ENCODE data around the gene MELTF. TPM values are rescaled to one million over a fixed set of nuclear protein-coding genes. Genes with fewer than 3 reads are reported as not detected.
A peak's percentile ranks its signal among the peaks of the same experiment; 100 is the strongest.

The MELTF gene
- total and polyA plus RNA-seq, 9 of the 15 experiments (the other 6 are each of a cell fraction or from before 2014, with no cell fraction given): 0.35 to 10.5 (median 4.5) TPM

DNA sequence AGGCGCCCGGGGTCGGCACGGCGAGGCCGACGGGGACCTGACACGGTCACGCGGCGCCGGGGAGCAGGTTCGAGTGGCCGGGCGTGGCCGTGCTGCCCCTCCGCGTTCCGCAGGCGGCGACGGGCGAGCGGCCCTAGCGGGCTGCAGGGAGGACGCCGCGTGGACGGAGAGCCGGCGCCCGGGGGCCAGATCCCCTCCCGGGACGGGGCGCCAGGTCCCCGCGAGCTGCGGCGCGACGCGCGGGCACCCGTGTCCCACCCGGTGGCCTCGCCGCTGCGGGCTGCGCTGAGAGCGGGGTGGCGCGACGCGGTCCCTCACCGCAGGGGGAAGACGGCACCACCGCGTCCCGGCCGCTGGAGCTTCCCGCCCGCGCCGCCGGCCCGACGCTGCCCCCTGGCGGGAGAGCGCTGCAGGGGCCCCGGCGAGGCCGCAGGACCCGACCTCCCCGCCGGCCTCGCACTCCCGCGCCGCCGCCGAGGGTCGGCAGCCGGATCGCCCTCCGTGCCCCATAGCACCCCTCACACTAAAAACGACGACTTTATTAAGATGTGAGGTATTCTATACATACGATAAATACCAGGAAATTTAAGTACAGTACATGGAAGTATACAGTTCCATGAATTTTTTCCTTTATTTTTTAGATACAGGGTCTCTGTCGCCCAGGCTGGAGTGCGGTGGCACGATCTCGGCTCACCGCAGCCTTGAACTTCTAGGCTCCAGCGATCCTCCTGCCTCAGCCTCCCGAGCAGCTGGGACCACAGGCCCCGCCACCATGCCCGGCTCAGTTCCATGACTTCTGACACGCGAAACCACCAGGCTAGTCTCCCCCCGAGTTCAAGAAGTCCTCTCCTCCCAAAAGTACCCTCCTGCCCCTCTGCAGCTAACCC is 59.7 kb downstream of the MELTF start (continued):
- TF ChIP-seq MYNN (IDR thresholded peaks at IDR 0.05) (no peak), MYNN (CRISPR knock-in tag; IDR thresholded peaks at IDR 0.05) (no peak), SRSF1 (IDR thresholded peaks at IDR 0.05; ENCODE audit: low read depth, low read length) (no peak), NCOA1 (IDR thresholded peaks at IDR 0.05; ENCODE audit: low read depth) (no peak), PREB (CRISPR knock-in tag; IDR thresholded peaks at IDR 0.05) (no peak), PTRF (tag; IDR thresholded peaks at IDR 0.05) (no peak), KDM4B (IDR thresholded peaks at IDR 0.05; ENCODE audit: borderline replicate concordance in 2 of 2, low read depth in 1 of 2) (no peak; a peak in 1 of 4 replicates), ZC3H4 (CRISPR knock-in tag; IDR thresholded peaks at IDR 0.05; ENCODE audit: borderline replicate concordance) (peak; percentile 85; the same call in 1 of the 2 replicates), ZFP1 (CRISPR knock-in tag; IDR thresholded peaks at IDR 0.05) (no peak), ZBTB33 (CRISPR knock-in tag; IDR thresholded peaks at IDR 0.05) (peak; percentile 63), MEF2D (tag; conservative IDR thresholded peaks at IDR 0.05; ENCODE audit: low read depth) (no peak)
- TF ChIP-seq, protein P1, sequence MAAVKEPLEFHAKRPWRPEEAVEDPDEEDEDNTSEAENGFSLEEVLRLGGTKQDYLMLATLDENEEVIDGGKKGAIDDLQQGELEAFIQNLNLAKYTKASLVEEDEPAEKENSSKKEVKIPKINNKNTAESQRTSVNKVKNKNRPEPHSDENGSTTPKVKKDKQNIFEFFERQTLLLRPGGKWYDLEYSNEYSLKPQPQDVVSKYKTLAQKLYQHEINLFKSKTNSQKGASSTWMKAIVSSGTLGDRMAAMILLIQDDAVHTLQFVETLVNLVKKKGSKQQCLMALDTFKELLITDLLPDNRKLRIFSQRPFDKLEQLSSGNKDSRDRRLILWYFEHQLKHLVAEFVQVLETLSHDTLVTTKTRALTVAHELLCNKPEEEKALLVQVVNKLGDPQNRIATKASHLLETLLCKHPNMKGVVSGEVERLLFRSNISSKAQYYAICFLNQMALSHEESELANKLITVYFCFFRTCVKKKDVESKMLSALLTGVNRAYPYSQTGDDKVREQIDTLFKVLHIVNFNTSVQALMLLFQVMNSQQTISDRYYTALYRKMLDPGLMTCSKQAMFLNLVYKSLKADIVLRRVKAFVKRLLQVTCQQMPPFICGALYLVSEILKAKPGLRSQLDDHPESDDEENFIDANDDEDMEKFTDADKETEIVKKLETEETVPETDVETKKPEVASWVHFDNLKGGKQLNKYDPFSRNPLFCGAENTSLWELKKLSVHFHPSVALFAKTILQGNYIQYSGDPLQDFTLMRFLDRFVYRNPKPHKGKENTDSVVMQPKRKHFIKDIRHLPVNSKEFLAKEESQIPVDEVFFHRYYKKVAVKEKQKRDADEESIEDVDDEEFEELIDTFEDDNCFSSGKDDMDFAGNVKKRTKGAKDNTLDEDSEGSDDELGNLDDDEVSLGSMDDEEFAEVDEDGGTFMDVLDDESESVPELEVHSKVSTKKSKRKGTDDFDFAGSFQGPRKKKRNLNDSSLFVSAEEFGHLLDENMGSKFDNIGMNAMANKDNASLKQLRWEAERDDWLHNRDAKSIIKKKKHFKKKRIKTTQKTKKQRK (IDR thresholded peaks at IDR 0.05; ENCODE audit: borderline replicate concordance, low read depth, low read length): no peak
- TF ChIP-seq, protein P2, sequence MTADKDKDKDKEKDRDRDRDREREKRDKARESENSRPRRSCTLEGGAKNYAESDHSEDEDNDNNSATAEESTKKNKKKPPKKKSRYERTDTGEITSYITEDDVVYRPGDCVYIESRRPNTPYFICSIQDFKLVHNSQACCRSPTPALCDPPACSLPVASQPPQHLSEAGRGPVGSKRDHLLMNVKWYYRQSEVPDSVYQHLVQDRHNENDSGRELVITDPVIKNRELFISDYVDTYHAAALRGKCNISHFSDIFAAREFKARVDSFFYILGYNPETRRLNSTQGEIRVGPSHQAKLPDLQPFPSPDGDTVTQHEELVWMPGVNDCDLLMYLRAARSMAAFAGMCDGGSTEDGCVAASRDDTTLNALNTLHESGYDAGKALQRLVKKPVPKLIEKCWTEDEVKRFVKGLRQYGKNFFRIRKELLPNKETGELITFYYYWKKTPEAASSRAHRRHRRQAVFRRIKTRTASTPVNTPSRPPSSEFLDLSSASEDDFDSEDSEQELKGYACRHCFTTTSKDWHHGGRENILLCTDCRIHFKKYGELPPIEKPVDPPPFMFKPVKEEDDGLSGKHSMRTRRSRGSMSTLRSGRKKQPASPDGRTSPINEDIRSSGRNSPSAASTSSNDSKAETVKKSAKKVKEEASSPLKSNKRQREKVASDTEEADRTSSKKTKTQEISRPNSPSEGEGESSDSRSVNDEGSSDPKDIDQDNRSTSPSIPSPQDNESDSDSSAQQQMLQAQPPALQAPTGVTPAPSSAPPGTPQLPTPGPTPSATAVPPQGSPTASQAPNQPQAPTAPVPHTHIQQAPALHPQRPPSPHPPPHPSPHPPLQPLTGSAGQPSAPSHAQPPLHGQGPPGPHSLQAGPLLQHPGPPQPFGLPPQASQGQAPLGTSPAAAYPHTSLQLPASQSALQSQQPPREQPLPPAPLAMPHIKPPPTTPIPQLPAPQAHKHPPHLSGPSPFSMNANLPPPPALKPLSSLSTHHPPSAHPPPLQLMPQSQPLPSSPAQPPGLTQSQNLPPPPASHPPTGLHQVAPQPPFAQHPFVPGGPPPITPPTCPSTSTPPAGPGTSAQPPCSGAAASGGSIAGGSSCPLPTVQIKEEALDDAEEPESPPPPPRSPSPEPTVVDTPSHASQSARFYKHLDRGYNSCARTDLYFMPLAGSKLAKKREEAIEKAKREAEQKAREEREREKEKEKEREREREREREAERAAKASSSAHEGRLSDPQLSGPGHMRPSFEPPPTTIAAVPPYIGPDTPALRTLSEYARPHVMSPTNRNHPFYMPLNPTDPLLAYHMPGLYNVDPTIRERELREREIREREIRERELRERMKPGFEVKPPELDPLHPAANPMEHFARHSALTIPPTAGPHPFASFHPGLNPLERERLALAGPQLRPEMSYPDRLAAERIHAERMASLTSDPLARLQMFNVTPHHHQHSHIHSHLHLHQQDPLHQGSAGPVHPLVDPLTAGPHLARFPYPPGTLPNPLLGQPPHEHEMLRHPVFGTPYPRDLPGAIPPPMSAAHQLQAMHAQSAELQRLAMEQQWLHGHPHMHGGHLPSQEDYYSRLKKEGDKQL (CRISPR knock-in tag; IDR thresholded peaks at IDR 0.05; ENCODE audit: borderline replicate concordance): no peak

Data from K562 (cell line).